ENCODE results near the gene ROBO2.

Gene ROBO2

GRCh38 chr3:77513542-77513941 is 473.6 kb downstream of the ROBO2 start:
- H3K27ac ChIP-seq (ENCODE audit: low read depth, low read length, poor library complexity, severe bottlenecking) = no peak overlapping the region
- H3K36me3 ChIP-seq (ENCODE audit: insufficient read depth, low read length) = no peaks in the 10 kb centered on the region
- no peak overlapping the region for H3K4me2 ChIP-seq (ENCODE audit: low read length)
- no peak overlapping the region for H2AFZ ChIP-seq (ENCODE audit: low read length)
- H3K4me1 ChIP-seq (ENCODE audit: insufficient read depth, low read length, severe bottlenecking) = no peaks in the 10 kb centered on the region
- no peaks in the 10 kb centered on the region for H3K79me2 ChIP-seq (ENCODE audit: insufficient read depth, low read length)
- no peaks in the 10 kb centered on the region; the same call in 1 of the 2 replicates for H3F3A ChIP-seq (ENCODE audit: insufficient read depth, low read length)
- H3K4me3 ChIP-seq (ENCODE audit: low read depth, low read length, poor library complexity, severe bottlenecking) = no peak overlapping the region
- no peaks in the 10 kb centered on the region for H3K9me2 ChIP-seq (ENCODE audit: low read depth, low read length)
- H4K20me1 ChIP-seq (ENCODE audit: insufficient read depth, low read length) = no peaks in the 10 kb centered on the region
- H3K27me3 ChIP-seq (ENCODE audit: insufficient read depth, low read length) = no peaks in the 10 kb centered on the region
- no peaks in the 10 kb centered on the region for H3K9me3 ChIP-seq (ENCODE audit: low read length)
- H3K9ac ChIP-seq (ENCODE audit: low read length) = no peak overlapping the region
- TF ChIP-seq EZH2 (IDR thresholded peaks at IDR 0.05; ENCODE audit: borderline replicate concordance, low read length) (no peak), CTCF (IDR thresholded peaks at IDR 0.05; ENCODE audit: low read length) (no peak)

- H4K20me1 ChIP-seq (ENCODE audit: insufficient read depth, low read length) = no peaks in the 10 kb centered on the region
- H3K27me3 ChIP-seq (ENCODE audit: insufficient read depth, low read length) = no peaks in the 10 kb centered on the region
- no peak overlapping the region for H3K4me2 ChIP-seq (ENCODE audit: low read length)
- H3K79me2 ChIP-seq (ENCODE audit: insufficient read depth, low read length) = no peaks in the 10 kb centered on the region
- H3K4me3 ChIP-seq (ENCODE audit: low read depth, low read length, poor library complexity, severe bottlenecking) = no peak overlapping the region
- H3K36me3 ChIP-seq (ENCODE audit: insufficient read depth, low read length) = no peaks in the 10 kb centered on the region
- no peak overlapping the region for H2AFZ ChIP-seq (ENCODE audit: low read length)
- H3K4me1 ChIP-seq (ENCODE audit: insufficient read depth, low read length, severe bottlenecking) = no peaks in the 10 kb centered on the region
- H3K9ac ChIP-seq (ENCODE audit: low read length) = no peak overlapping the region
- H3K9me3 ChIP-seq (ENCODE audit: low read length) = no peaks in the 10 kb centered on the region
- no peak overlapping the region for H3K27ac ChIP-seq (ENCODE audit: low read depth, low read length, poor library complexity, severe bottlenecking)
- no peaks in the 10 kb centered on the region for H3K9me2 ChIP-seq (ENCODE audit: low read depth, low read length)
- TF ChIP-seq EZH2 (IDR thresholded peaks at IDR 0.05; ENCODE audit: borderline replicate concordance, low read length) (no peak), CTCF (IDR thresholded peaks at IDR 0.05; ENCODE audit: low read length) (no peak)
- no peaks in the 10 kb centered on the region; the same call in 1 of the 2 replicates for H3F3A ChIP-seq (ENCODE audit: insufficient read depth, low read length)
Measured at GRCh38 chr3:77514766-77515165, 474.9 kb downstream of the ROBO2 start.

GRCh38 chr3:77524463-77524862 is 484.6 kb downstream of the ROBO2 start:
- Histone ChIP-seq H4K20me1 (ENCODE audit: insufficient read depth, low read length) (no peaks in the 10 kb centered on the region), H3K4me1 (ENCODE audit: insufficient read depth, low read length, severe bottlenecking) (no peaks in the 10 kb centered on the region), H3K9me2 (ENCODE audit: low read depth, low read length) (no peaks in the 10 kb centered on the region), H3K4me3 (ENCODE audit: low read depth, low read length, poor library complexity, severe bottlenecking) (no peak overlapping the region), H3K36me3 (ENCODE audit: insufficient read depth, low read length) (no peaks in the 10 kb centered on the region), H2AFZ (ENCODE audit: low read length) (no peak overlapping the region), H3K9ac (ENCODE audit: low read length) (no peak overlapping the region), H3K4me2 (ENCODE audit: low read length) (no peak overlapping the region), H3K27ac (ENCODE audit: low read depth, low read length, poor library complexity, severe bottlenecking) (no peak overlapping the region), H3K27me3 (ENCODE audit: insufficient read depth, low read length) (no peaks in the 10 kb centered on the region), H3F3A (ENCODE audit: insufficient read depth, low read length) (no peaks in the 10 kb centered on the region), H3K9me3 (ENCODE audit: low read length) (no peaks in the 10 kb centered on the region), H3K79me2 (ENCODE audit: insufficient read depth, low read length) (no peaks in the 10 kb centered on the region)
- TF ChIP-seq EZH2 (IDR thresholded peaks at IDR 0.05; ENCODE audit: borderline replicate concordance, low read length) = no peak
- TF ChIP-seq CTCF (IDR thresholded peaks at IDR 0.05; ENCODE audit: low read length) = no peak
